Measurements from ENCODE around the gene HIVEP1.
"Not testable (repeated sequence)": the region's sequence is repeated elsewhere in the genome, so short reads cannot be mapped to it uniquely, and the experiment has no call there.

Gene HIVEP1

GRCh38 chr6:12175626-12176025, 163.5 kb downstream of the HIVEP1 start:
- DNase-seq (ENCODE audit: low read depth), result no peak
- no peak overlapping the region for H3K4me3 ChIP-seq (ENCODE audit: low read depth, low read length)
- TF ChIP-seq CTCF (IDR thresholded peaks at IDR 0.05; ENCODE audit: low read depth, low read length, missing control alignments), result no peak

- not testable (repeated sequence) for DNase-seq (ENCODE audit: low read depth); H3K4me3 ChIP-seq (ENCODE audit: low read depth, low read length)
Observed at GRCh38 chr6:12176782-12177181, 164.7 kb downstream of the HIVEP1 start.

- no peak overlapping the region for H3K4me3 ChIP-seq (ENCODE audit: low read depth, low read length)
- no peak for DNase-seq (ENCODE audit: low read depth)
- no peak for TF ChIP-seq CTCF (IDR thresholded peaks at IDR 0.05; ENCODE audit: low read depth, low read length, missing control alignments)
Observed at GRCh38 chr6:12178521-12178920, 166.4 kb downstream of the HIVEP1 start.

GRCh38 chr6:12181481-12181880, 169.4 kb downstream of the HIVEP1 start:
- no peak for TF ChIP-seq CTCF (IDR thresholded peaks at IDR 0.05; ENCODE audit: low read depth, low read length, missing control alignments)
- DNase-seq (ENCODE audit: low read depth), result no peak
- H3K4me3 ChIP-seq (ENCODE audit: low read depth, low read length), result no peak overlapping the region

- no peak for DNase-seq (ENCODE audit: low read depth)
- H3K4me3 ChIP-seq (ENCODE audit: low read depth, low read length), result no peak overlapping the region
- TF ChIP-seq CTCF (IDR thresholded peaks at IDR 0.05; ENCODE audit: low read depth, low read length, missing control alignments), result no peak
Observed at GRCh38 chr6:12182676-12183075, 170.6 kb downstream of the HIVEP1 start.

- DNase-seq (ENCODE audit: low read depth), result no peak
- no peak overlapping the region for H3K4me3 ChIP-seq (ENCODE audit: low read depth, low read length)
- TF ChIP-seq CTCF (IDR thresholded peaks at IDR 0.05; ENCODE audit: low read depth, low read length, missing control alignments), result no peak
Observed at GRCh38 chr6:12185081-12185673, 173.1 kb downstream of the HIVEP1 start.

- no peak for TF ChIP-seq CTCF (IDR thresholded peaks at IDR 0.05; ENCODE audit: low read depth, low read length, missing control alignments)
- no peak overlapping the region for H3K4me3 ChIP-seq (ENCODE audit: low read depth, low read length)
- no peak for DNase-seq (ENCODE audit: low read depth)
Observed at GRCh38 chr6:12186528-12186927, 174.4 kb downstream of the HIVEP1 start.
